ENCODE data around the gene EPHB1. TPM values are rescaled to one million over a fixed set of nuclear protein-coding genes. Genes with fewer than 3 reads are reported as not detected.

The EPHB1 gene
- 0.71 and 1.5 TPM in 2 replicates for total RNA-seq

GRCh38 chr3:134794950-134795745 lies at the start of gene EPHB1:
EPHB1 (plus strand) TSS chr3:134795260.
- peak within 1 kb of the TSS; percentile 81 for H3K4me3 Mint-ChIP-seq (ENCODE audit: low read depth)
- intact Hi-C loops (cut with micrococcal nuclease), result loop anchor here (1.0 to 10.0 kb wide), 4 partner anchors 8 to 1100 kb away; no protein-coding TSS in a partner anchor

GRCh38 chr3:134748698-134749097 lies 46.4 kb upstream of the EPHB1 start:
- Mint-ChIP-seq H3K4me1 (ENCODE audit: low read depth) (no peaks in the 10 kb centered on the region), H3K27me3 (ENCODE audit: low read depth) (no peaks in the 10 kb centered on the region), H3K4me3 (ENCODE audit: low read depth) (no peak overlapping the region), H3K9me3 (no peaks in the 10 kb centered on the region), H3K36me3 (ENCODE audit: low read depth) (no peaks in the 10 kb centered on the region), H3K27ac (no peak overlapping the region)
- no peak for DNase-seq (ENCODE audit: low spot score)
- intact Hi-C loops (cut with micrococcal nuclease), result no loop called here

More at GRCh38 chr3:134794950-134795745, at the start of gene EPHB1:
- H3K27me3 Mint-ChIP-seq (ENCODE audit: low read depth), result peaks cover 55% of the 10 kb centered on the region
- no peaks in the 10 kb centered on the region for H3K36me3 Mint-ChIP-seq (ENCODE audit: low read depth)
- DNase-seq (ENCODE audit: low spot score), result peak; percentile 63
- no peaks in the 10 kb centered on the region for H3K9me3 Mint-ChIP-seq
- H3K4me1 Mint-ChIP-seq (ENCODE audit: low read depth), result peaks cover 8% of the 10 kb centered on the region
- H3K27ac Mint-ChIP-seq, result peak within 1 kb of the TSS; percentile 46

- intact Hi-C loops (cut with micrococcal nuclease), result no loop called here
- no peak for DNase-seq (ENCODE audit: low spot score)
- Mint-ChIP-seq H3K36me3 (ENCODE audit: low read depth) (no peaks in the 10 kb centered on the region), H3K4me3 (ENCODE audit: low read depth) (no peak overlapping the region), H3K9me3 (no peaks in the 10 kb centered on the region), H3K27me3 (ENCODE audit: low read depth) (no peaks in the 10 kb centered on the region), H3K27ac (no peak overlapping the region), H3K4me1 (ENCODE audit: low read depth) (no peaks in the 10 kb centered on the region)
These were observed 45.9 kb upstream of the EPHB1 start for GRCh38 chr3:134749174-134749573.

GRCh38 chr3:134749802-134750553 lies 45.1 kb upstream of the EPHB1 start:
- H3K4me1 Mint-ChIP-seq (ENCODE audit: low read depth), result no peaks in the 10 kb centered on the region
- H3K36me3 Mint-ChIP-seq (ENCODE audit: low read depth), result no peaks in the 10 kb centered on the region
- no peak for DNase-seq (ENCODE audit: low spot score)
- H3K27ac Mint-ChIP-seq, result no peak overlapping the region
- no peak overlapping the region for H3K4me3 Mint-ChIP-seq (ENCODE audit: low read depth)
- H3K27me3 Mint-ChIP-seq (ENCODE audit: low read depth), result no peaks in the 10 kb centered on the region
- H3K9me3 Mint-ChIP-seq, result no peaks in the 10 kb centered on the region
- intact Hi-C loops (cut with micrococcal nuclease), result no loop called here

- H3K9me3 Mint-ChIP-seq, result no peaks in the 10 kb centered on the region
- H3K36me3 Mint-ChIP-seq (ENCODE audit: low read depth), result no peaks in the 10 kb centered on the region
- intact Hi-C loops (cut with micrococcal nuclease), result no loop called here
These were observed 43.2 kb upstream of the EPHB1 start for GRCh38 chr3:134751831-134752230.

GRCh38 chr3:134752761-134753461 lies 42.1 kb upstream of the EPHB1 start:
- H3K27me3 Mint-ChIP-seq (ENCODE audit: low read depth), result no peaks in the 10 kb centered on the region
- H3K36me3 Mint-ChIP-seq (ENCODE audit: low read depth), result no peaks in the 10 kb centered on the region
- no peaks in the 10 kb centered on the region for H3K9me3 Mint-ChIP-seq
- H3K4me3 Mint-ChIP-seq (ENCODE audit: low read depth), result no peak overlapping the region
- H3K4me1 Mint-ChIP-seq (ENCODE audit: low read depth), result no peaks in the 10 kb centered on the region
- intact Hi-C loops (cut with micrococcal nuclease), result no loop called here
- no peak overlapping the region for H3K27ac Mint-ChIP-seq
- no peak for DNase-seq (ENCODE audit: low spot score)

More at GRCh38 chr3:134751831-134752230, 43.2 kb upstream of the EPHB1 start:
- H3K27me3 Mint-ChIP-seq (ENCODE audit: low read depth), result no peaks in the 10 kb centered on the region
- H3K4me3 Mint-ChIP-seq (ENCODE audit: low read depth), result no peak overlapping the region
- no peak overlapping the region for H3K27ac Mint-ChIP-seq
- H3K4me1 Mint-ChIP-seq (ENCODE audit: low read depth), result no peaks in the 10 kb centered on the region
- no peak for DNase-seq (ENCODE audit: low spot score)

GRCh38 chr3:134753999-134754742 lies 40.9 kb upstream of the EPHB1 start:
- no peak overlapping the region for H3K27ac Mint-ChIP-seq
- no peaks in the 10 kb centered on the region for H3K27me3 Mint-ChIP-seq (ENCODE audit: low read depth)

GRCh38 chr3:134754768-134755559 lies 40.1 kb upstream of the EPHB1 start:
- Mint-ChIP-seq H3K4me1 (ENCODE audit: low read depth) (no peaks in the 10 kb centered on the region), H3K36me3 (ENCODE audit: low read depth) (no peaks in the 10 kb centered on the region), H3K4me3 (ENCODE audit: low read depth) (no peak overlapping the region), H3K27ac (no peak overlapping the region), H3K27me3 (ENCODE audit: low read depth) (no peaks in the 10 kb centered on the region), H3K9me3 (no peaks in the 10 kb centered on the region)
- DNase-seq (ENCODE audit: low spot score), result peak; percentile 10
- intact Hi-C loops (cut with micrococcal nuclease), result loop anchor here (5.0 kb wide), 1 partner anchor 153 kb away; no protein-coding TSS in a partner anchor

More at GRCh38 chr3:134753999-134754742, 40.9 kb upstream of the EPHB1 start:
- Mint-ChIP-seq H3K4me1 (ENCODE audit: low read depth) (no peaks in the 10 kb centered on the region), H3K36me3 (ENCODE audit: low read depth) (no peaks in the 10 kb centered on the region), H3K9me3 (no peaks in the 10 kb centered on the region), H3K4me3 (ENCODE audit: low read depth) (no peak overlapping the region)
- intact Hi-C loops (cut with micrococcal nuclease), result no loop called here
- DNase-seq (ENCODE audit: low spot score), result no peak

- Mint-ChIP-seq H3K9me3 (no peaks in the 10 kb centered on the region), H3K36me3 (ENCODE audit: low read depth) (no peaks in the 10 kb centered on the region), H3K4me3 (ENCODE audit: low read depth) (no peak overlapping the region), H3K27ac (no peak overlapping the region), H3K4me1 (ENCODE audit: low read depth) (no peaks in the 10 kb centered on the region), H3K27me3 (ENCODE audit: low read depth) (no peaks in the 10 kb centered on the region)
- no peak for DNase-seq (ENCODE audit: low spot score)
- intact Hi-C loops (cut with micrococcal nuclease), result loop anchor here (5.0 kb wide), 1 partner anchor 154 kb away; no protein-coding TSS in a partner anchor
These were observed 39.2 kb upstream of the EPHB1 start for GRCh38 chr3:134755821-134756220.

GRCh38 chr3:134757549-134758069 lies 37.5 kb upstream of the EPHB1 start:
- no peak for DNase-seq (ENCODE audit: low spot score)
- no peak overlapping the region for H3K4me3 Mint-ChIP-seq (ENCODE audit: low read depth)
- H3K36me3 Mint-ChIP-seq (ENCODE audit: low read depth), result no peaks in the 10 kb centered on the region
- no peak overlapping the region for H3K27ac Mint-ChIP-seq
- intact Hi-C loops (cut with micrococcal nuclease), result loop anchor here (5.0 kb wide), 1 partner anchor 155 kb away; no protein-coding TSS in a partner anchor
- no peaks in the 10 kb centered on the region for H3K4me1 Mint-ChIP-seq (ENCODE audit: low read depth)
- H3K27me3 Mint-ChIP-seq (ENCODE audit: low read depth), result peaks cover 3% of the 10 kb centered on the region
- no peaks in the 10 kb centered on the region for H3K9me3 Mint-ChIP-seq

GRCh38 chr3:134761213-134761612 lies 33.8 kb upstream of the EPHB1 start:
- Mint-ChIP-seq H3K27ac (no peak overlapping the region), H3K36me3 (ENCODE audit: low read depth) (no peaks in the 10 kb centered on the region), H3K4me1 (ENCODE audit: low read depth) (no peaks in the 10 kb centered on the region), H3K9me3 (no peaks in the 10 kb centered on the region), H3K27me3 (ENCODE audit: low read depth) (peaks cover 8% of the 10 kb centered on the region), H3K4me3 (ENCODE audit: low read depth) (no peak overlapping the region)
- no peak for DNase-seq (ENCODE audit: low spot score)
- intact Hi-C loops (cut with micrococcal nuclease), result no loop called here

All from activated T-helper 2 cell treated with anti-CD3 and anti-CD28 coated beads, Interferon-gamma antibody, Interleukin-2, Interleukin-4, amounts not matched to agents 10 μg/mL and 5 μg/mL and 100 μg/mL, durations not matched to agents 14 hours and 24 hours and 36 hours (primary cell).